Fibroblast of villous mesenchyme (primary cell): ENCODE data around the gene MGME1. TPM values are rescaled to one million over a fixed set of nuclear protein-coding genes. Genes with fewer than 3 reads are reported as not detected.

Experiments used
- DNase-seq: peaks from one replicate; pipeline ENCODE4 v3.0.0-alpha.2; 2010; ENCODE audit warnings: low read depth
- H3K4me3 ChIP-seq: 2 replicates; pipeline ENCODE4 v1.5.1; 2011; ENCODE audit warnings: low read depth, mild to moderate bottlenecking, low read length
- total RNA-seq: library from RNA; depleted of rRNA; stranded (reverse); fragments of >200 nt; gene quantifications from 2 replicates; pipeline ENCODE4 v1.2.3, GENCODE V29; 2012
- TF ChIP-seq, protein P1 (sequence below): IDR thresholded peaks from 2 replicates; pipeline ENCODE4 v1.5.1; 2012; ENCODE audit warnings: low read depth, mild to moderate bottlenecking, low read length; ENCODE audit not compliant: insufficient read depth

MGME1 gene
- total RNA-seq, 1 donor, result 9.5 TPM

DNA sequence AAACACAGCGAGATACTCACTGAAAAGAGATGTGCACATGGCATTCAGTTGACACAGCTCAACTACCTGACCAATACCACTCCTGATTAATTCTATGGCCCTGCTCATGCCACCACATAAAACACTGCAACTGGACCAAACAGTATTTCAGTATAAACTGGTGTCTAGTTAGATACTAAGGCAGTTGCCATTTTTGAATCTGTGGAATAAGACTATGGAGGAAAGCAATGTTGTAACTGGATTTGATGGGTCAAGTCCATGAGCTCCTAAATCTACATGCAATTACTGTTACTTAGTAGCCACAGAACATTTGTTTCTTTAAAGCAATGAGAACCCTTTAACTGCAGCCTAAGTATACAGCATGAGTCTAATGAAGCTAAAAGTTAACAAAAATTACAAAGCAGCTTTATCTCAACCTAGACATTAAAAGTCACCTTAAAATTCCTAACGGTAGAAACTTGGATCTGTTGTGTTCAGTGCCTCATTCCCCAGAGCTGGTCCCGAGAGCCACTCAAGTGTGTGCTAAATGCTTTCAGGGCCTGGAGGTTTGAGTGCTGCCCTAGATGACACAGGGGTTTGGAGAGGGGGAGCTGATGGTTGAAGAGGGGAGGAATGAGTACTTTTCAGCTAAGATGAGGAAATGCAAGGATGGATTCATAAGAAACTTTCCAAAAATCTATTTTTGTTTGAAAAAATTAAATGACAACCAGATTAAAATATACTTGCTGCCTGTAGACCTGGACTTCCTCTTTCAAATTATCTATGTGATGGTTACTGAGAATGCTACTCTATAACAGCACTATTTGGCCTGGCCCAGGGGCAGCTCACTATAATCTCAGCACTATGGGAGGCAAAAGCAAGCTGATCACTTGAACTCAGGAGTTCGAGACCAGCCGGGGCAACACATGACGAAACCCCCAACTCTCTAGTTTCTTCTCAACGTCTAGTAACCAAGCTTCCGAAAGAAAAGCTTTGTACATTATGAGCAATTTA, 15.8 kb upstream of the MGME1 start:
- TF ChIP-seq, protein P1, sequence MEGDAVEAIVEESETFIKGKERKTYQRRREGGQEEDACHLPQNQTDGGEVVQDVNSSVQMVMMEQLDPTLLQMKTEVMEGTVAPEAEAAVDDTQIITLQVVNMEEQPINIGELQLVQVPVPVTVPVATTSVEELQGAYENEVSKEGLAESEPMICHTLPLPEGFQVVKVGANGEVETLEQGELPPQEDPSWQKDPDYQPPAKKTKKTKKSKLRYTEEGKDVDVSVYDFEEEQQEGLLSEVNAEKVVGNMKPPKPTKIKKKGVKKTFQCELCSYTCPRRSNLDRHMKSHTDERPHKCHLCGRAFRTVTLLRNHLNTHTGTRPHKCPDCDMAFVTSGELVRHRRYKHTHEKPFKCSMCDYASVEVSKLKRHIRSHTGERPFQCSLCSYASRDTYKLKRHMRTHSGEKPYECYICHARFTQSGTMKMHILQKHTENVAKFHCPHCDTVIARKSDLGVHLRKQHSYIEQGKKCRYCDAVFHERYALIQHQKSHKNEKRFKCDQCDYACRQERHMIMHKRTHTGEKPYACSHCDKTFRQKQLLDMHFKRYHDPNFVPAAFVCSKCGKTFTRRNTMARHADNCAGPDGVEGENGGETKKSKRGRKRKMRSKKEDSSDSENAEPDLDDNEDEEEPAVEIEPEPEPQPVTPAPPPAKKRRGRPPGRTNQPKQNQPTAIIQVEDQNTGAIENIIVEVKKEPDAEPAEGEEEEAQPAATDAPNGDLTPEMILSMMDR, result no peak
- DNase-seq, result no peak

DNA sequence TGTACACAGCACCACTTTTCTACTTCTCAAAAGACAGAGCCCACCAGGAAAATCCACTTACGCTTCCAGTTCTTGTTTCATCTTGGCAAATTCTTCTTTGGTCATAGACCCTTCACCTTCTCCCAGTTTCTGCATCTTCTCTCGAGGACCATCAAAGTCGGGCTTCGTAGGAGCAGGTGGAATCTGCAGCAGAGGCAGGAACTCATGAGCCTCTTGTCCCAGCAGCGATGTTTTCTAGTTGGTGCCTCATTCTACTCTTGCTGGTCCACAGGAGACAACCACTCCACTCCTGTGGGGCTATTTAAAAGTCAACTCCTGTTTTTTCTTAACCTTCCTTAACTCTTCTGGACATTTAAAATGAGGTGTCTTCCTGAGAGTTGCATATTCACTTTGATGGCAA, 14.9 kb upstream of the MGME1 start:
- DNase-seq, result no peak
- TF ChIP-seq, protein P1, result no peak
- no peak overlapping the region for H3K4me3 ChIP-seq

More for the DNA sequence above, 15.8 kb upstream of the MGME1 start:
- H3K4me3 ChIP-seq, result no peak overlapping the region

DNA sequence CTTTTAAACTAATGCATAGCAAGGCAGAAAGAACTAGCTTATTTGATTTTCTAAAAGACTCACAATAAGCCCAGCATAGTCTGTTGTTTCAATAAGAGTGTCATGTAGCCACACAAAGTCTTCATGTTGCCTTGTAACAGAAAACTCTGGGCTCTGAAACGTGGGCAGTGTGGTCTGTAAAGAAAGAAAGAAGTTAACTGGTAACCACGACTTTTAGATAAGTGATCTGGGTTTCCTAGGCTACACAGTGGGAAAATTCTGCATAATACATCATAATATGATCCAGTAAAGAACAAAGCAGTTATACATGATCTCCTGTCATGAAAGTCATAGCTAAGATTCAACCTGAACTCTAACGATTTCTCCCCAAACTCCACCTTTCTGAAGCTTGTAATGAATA, 13.5 kb upstream of the MGME1 start:
- H3K4me3 ChIP-seq, result no peak overlapping the region
- DNase-seq, result no peak
- TF ChIP-seq, protein P1, result no peak

DNA sequence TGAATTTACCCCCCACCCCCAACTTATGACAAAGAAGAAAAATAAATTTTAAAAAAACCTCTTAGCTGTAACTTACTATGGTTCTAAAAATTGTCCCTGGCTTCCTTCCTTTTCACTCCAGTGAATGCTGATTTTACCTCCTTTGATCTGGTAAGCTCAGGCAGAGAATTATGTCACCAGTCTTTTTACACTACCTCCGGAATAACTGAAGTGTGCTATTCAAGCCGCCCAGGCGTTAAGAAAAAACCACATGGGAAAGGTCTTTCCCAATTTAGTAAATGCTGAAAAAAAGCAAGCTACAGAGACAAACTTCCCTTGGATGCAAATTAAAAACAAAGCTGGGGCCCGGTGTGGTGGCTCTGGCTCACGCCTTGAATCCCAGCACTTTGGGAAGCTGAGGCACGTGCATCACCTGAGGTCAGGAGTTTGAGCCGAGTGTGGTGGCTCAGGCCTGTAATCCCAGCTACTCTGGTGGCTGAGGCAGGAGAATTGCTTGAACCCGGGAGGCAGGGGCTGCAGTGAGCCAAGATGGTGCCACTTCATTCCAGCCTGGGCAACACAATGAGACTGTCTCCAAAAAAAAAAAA, 12.6 kb upstream of the MGME1 start:
- TF ChIP-seq, protein P1, result no peak
- no peak for DNase-seq
- H3K4me3 ChIP-seq, result no peak overlapping the region

DNA sequence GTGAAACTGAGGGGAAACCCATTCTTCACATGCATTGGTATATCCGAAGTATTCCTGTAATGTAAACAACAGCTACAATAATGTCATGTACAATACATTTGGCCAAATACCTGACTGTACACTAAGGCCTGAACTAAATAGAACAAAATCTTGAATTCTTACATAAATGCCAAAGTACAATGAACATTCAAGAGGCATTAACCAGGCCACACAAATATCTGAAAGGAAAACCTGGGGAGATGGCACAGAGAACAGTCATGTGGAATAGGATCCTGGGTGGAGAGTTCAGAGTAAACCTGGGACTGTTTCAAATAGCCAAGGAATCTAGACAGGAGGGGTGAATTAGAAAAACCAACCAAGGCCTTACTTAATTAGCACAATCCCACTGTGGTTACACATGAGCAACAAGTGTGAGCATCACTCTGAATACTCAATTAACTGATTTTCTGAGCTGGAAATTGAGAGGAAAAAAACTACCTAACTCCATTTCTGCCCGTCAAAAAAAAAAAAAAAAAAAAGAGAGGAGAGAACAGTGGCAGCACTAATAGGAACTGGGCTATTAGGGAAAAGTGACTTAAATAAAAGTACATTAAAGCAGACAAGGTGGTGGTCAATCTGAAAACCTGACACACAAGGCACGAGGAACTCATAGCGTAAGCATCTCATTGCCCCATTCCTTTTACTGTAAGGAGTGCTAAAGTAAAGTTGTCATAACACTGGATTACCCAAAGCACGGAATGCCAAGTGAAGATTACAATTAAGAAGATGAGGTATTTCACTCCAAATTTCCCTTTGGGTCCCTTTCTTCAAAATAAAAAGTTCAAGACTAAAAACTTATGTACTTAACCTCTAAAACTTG, 11.1 kb upstream of the MGME1 start:
- TF ChIP-seq, protein P1, result no peak
- peak; percentile 63 for DNase-seq
- no peak overlapping the region for H3K4me3 ChIP-seq
